ENCODE results near the gene NACC2. TPM values are rescaled to one million over a fixed set of nuclear protein-coding genes. Genes with fewer than 3 reads are reported as not detected.

NACC2 gene
- total and polyA plus RNA-seq, 10 of the 15 experiments (the other 5 are each of a cell fraction or from before 2014, with no cell fraction given) = 0.66 to 14.7 (median 3.5) TPM

DNA sequence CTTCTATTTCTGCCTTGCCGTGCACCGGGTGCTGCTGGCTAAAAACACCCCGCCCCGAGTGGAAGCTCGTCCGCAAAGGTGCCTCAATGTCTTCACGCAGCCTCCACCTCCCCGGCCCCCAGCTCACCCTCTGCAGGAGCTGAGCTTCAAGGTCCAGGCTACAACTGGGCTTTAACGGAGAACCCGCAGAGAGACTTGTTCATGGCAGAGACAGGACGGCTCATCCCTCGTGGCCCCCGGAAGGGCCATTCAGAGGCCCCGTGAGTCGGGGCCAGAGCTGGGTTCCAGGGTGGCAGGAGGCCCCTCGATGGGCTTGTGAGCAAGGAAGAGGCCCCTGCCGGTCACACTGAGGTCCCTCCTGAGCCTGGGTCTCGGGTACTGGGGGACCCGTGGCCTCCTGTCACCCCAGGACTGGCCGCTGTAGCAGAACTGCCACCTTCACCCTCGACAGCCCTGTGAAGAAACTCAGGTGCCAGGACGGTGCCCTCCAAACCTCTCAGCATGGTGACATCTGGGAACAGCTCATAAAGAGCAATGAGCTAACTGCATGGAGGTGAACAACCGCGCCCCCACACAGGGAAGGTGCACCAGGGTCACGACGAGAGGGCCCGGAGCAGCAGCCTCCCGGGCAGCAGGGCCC lies 75.9 kb downstream of the NACC2 start (continued):
- TF ChIP-seq, protein P1, sequence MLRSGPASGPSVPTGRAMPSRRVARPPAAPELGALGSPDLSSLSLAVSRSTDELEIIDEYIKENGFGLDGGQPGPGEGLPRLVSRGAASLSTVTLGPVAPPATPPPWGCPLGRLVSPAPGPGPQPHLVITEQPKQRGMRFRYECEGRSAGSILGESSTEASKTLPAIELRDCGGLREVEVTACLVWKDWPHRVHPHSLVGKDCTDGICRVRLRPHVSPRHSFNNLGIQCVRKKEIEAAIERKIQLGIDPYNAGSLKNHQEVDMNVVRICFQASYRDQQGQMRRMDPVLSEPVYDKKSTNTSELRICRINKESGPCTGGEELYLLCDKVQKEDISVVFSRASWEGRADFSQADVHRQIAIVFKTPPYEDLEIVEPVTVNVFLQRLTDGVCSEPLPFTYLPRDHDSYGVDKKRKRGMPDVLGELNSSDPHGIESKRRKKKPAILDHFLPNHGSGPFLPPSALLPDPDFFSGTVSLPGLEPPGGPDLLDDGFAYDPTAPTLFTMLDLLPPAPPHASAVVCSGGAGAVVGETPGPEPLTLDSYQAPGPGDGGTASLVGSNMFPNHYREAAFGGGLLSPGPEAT (IDR thresholded peaks at IDR 0.05; ENCODE audit: low read depth) = no peak
- no peak for TF ChIP-seq SUPT20H (IDR thresholded peaks at IDR 0.05; ENCODE audit: borderline replicate concordance, control insufficient read depth, low read depth, low read length)
- TF ChIP-seq, protein P2, sequence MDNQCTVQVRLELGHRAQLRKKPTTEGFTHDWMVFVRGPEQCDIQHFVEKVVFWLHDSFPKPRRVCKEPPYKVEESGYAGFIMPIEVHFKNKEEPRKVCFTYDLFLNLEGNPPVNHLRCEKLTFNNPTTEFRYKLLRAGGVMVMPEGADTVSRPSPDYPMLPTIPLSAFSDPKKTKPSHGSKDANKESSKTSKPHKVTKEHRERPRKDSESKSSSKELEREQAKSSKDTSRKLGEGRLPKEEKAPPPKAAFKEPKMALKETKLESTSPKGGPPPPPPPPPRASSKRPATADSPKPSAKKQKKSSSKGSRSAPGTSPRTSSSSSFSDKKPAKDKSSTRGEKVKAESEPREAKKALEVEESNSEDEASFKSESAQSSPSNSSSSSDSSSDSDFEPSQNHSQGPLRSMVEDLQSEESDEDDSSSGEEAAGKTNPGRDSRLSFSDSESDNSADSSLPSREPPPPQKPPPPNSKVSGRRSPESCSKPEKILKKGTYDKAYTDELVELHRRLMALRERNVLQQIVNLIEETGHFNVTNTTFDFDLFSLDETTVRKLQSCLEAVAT (IDR thresholded peaks at IDR 0.05) = no peak
- TF ChIP-seq EP300 (IDR thresholded peaks at IDR 0.05; ENCODE audit: borderline replicate concordance in 1 of 2, control insufficient read depth in 1 of 2, low read depth in 2 of 2, low read length in 2 of 2) = no peak

DNA sequence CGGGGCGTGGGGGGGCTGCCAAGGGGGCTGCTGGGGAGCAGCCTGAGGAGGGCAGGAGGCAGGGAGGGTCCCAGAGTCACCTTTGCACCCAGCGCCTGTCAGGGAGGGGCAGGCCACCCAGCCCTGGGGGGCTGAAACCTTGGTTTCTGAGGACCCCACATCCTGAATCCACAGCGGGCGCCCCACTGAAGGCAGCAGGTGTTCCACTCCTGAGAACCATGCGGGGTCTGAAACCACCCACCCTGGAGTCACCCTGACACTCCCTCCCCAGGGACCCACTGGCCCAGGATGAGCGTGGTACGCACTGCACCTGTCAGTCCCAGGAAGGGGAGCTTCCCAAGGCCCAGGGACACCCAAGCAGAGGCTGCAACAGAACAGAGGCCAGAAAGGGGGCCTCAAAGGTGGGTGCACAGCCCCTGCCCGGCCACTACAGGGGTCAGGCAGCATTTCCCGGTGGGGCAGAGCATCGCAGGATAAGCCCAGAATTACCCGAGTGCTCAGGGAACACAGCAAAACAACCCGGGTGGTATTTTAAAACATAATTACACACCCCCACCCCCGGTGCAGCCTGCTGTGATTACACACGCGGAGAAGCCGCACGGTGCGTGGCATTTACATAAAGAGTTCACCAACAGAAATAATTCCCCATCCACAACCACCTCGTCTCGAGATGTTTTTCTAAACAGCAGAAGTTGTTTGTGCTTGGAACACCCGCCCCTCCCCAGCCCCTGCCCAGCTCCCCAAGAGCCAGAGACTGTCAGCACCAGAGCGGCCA lies 76.6 kb downstream of the NACC2 start:
- ChIA-PET SMC1A (ENCODE audit: uncharacterized antibody, unreplicated experiment) (no interaction called here), POLR2A (no interaction called here), RAD21 (ENCODE audit: unreplicated experiment) (no interaction called here), CTCF (no interaction called here)
- H3K27ac ChIP-seq (ENCODE audit: control insufficient read depth, insufficient read depth) = no peak overlapping the region
- WGBS (ENCODE audit: insufficient coverage, insufficient replicate concordance, low lambda C conversion rate, missing lambda C conversion rate) = 63% methylated on average over 21 of the region's 23 CpGs
- ATAC-seq (no peak), FAIRE-seq (no peak), DNase-seq (ENCODE audit: low read depth, low spot score) (no peak)
- no TSS peak for BruUV-seq (replicated peaks)
- H3K4me3 ChIP-seq = no peak overlapping the region
- H2AFZ ChIP-seq (ENCODE audit: control insufficient read depth, low read depth, low read length) = no peak overlapping the region
- H4K20me1 ChIP-seq (ENCODE audit: control insufficient read depth, insufficient read depth) = no peaks in the 10 kb centered on the region
- no peaks in the 10 kb centered on the region for H3K4me1 ChIP-seq (ENCODE audit: control insufficient read depth, insufficient read depth, low read length)
- no peaks in the 10 kb centered on the region for H3K27me3 ChIP-seq (replicated peaks in 1 of 2; ENCODE audit: control insufficient read depth in 2 of 2, insufficient read depth in 2 of 2, low read length in 1 of 2)
- intact Hi-C loops (cut with micrococcal nuclease; ENCODE audit: unreplicated experiment) = no loop called here
- H3K9ac ChIP-seq (ENCODE audit: control insufficient read depth, insufficient read depth, low read length) = no peak overlapping the region
- no peaks in the 10 kb centered on the region for H3K9me3 ChIP-seq (replicated peaks; ENCODE audit: control insufficient read depth, insufficient read depth, low read length)
- H3K79me2 ChIP-seq (ENCODE audit: control insufficient read depth, insufficient read depth, low read length) = no peaks in the 10 kb centered on the region
- no peak overlapping the region for H3K4me2 ChIP-seq (ENCODE audit: control insufficient read depth, insufficient read depth)
- in situ Hi-C loops (cut with MboI) = no loop called here
- H3K36me3 ChIP-seq (ENCODE audit: control insufficient read depth in 2 of 2, insufficient read depth in 2 of 2, low read length in 1 of 2) = peaks cover 0 to 3% of the 10 kb centered on the region in 2 experiments; a peak in 2 of 4 replicates
- TF ChIP-seq YBX1 (IDR thresholded peaks at IDR 0.05) (no peak), SP1 (IDR thresholded peaks at IDR 0.05; ENCODE audit: low read depth, low read length) (no peak), RCOR1 (conservative IDR thresholded peaks at IDR 0.05; ENCODE audit: low read depth, low read length) (no peak), MYC (IDR thresholded peaks at IDR 0.05; ENCODE audit: insufficient read depth, insufficient read length, insufficient replicate concordance, low read length, severe bottlenecking) (no peak), CHD4 (IDR thresholded peaks at IDR 0.05) (no peak), CUX1 (IDR thresholded peaks at IDR 0.05; ENCODE audit: insufficient replicate concordance, low read depth, low read length) (no peak)

Measured in GM12878 (cell line).